ENCODE data around the gene XYLT2.

DNA sequence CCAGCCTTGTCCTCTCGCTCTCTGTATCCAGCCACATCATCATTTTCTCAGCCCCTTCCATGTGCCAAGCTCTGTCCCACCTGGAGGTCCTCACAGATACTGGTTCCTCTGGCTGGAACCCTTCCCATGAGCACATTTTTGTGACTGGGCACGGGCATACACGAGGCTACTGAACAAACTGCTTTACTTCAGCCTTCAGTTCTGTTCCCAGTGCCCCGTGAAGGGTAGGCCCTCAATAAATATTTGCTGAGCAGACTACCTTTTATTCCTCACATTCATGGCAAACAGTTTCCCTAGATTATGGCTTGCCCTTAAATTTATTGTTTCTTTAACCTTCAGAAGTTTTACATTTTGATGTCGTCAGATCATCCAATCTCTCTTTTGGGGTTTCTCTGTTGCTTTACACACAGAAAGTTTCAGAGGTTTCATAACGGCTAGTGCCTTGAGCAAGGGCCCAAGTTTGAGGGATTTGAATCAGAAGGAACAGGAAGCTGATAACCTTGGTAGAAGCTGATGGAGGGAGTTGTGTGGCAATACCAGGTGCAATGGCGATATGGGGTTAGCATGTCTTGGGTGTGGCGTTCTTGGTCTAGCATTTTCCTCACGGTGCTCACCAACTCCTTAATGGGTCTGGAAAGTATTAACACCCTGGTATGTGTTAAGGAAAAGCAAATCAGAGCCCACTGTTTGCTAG lies 43.9 kb upstream of the XYLT2 start:
- TF ChIP-seq BACH1 (tag; IDR thresholded peaks at IDR 0.05) (no peak), EZH2 (IDR thresholded peaks at IDR 0.05; ENCODE audit: borderline replicate concordance, low read depth, low read length) (no peak), ZNF12 (CRISPR knock-in tag; IDR thresholded peaks at IDR 0.05) (no peak)

Measured in K562 (cell line).